ENCODE results near the gene C17orf113. TPM values are rescaled to one million over a fixed set of nuclear protein-coding genes. Genes with fewer than 3 reads are reported as not detected.

The C17orf113 gene
- total and polyA plus RNA-seq, 2 of the 13 experiments (the other 11 are each of a cell fraction or from before 2014, with no cell fraction given) = 0.87 to 1.1 TPM

- TF ChIP-seq ZNF558 (CRISPR knock-in tag; IDR thresholded peaks at IDR 0.05; ENCODE audit: borderline replicate concordance) = no peak
- 0 out of 2 replicates have a peak, but pooled peaks have one; percentile 54 for TF ChIP-seq SMAD3 (CRISPR knock-in tag; IDR thresholded peaks at IDR 0.05)
- no peak for TF ChIP-seq POLR2AphosphoS5 (IDR thresholded peaks at IDR 0.05; ENCODE audit: low read depth, low read length)
- TF ChIP-seq ZNF841 (CRISPR knock-in tag; IDR thresholded peaks at IDR 0.05; ENCODE audit: borderline replicate concordance) = no peak
- no peak for TF ChIP-seq SMC3 (IDR thresholded peaks at IDR 0.05; ENCODE audit: low read length)
- no peak for TF ChIP-seq ZNF343 (CRISPR knock-in tag; IDR thresholded peaks at IDR 0.05)
- peak; percentile 54 for TF ChIP-seq HOXA5 (CRISPR knock-in tag; IDR thresholded peaks at IDR 0.05)
- TF ChIP-seq ADNP (CRISPR knock-in tag; IDR thresholded peaks at IDR 0.05) = peak; percentile 95
- no peak for TF ChIP-seq ZNF136 (CRISPR knock-in tag; IDR thresholded peaks at IDR 0.05; ENCODE audit: low read depth)
- TF ChIP-seq KLF9 (CRISPR knock-in tag; IDR thresholded peaks at IDR 0.05; ENCODE audit: low read depth) = no peak
- no peak for TF ChIP-seq NR1H2 (CRISPR knock-in tag; IDR thresholded peaks at IDR 0.05; ENCODE audit: borderline replicate concordance, low read depth)
- no peak; the same call in 1 of the 2 replicates for TF ChIP-seq E2F1 (CRISPR knock-in tag; IDR thresholded peaks at IDR 0.05)
- TF ChIP-seq THYN1 (CRISPR knock-in tag; IDR thresholded peaks at IDR 0.05; ENCODE audit: borderline replicate concordance, low read depth) = no peak
- TF ChIP-seq GATAD2A (CRISPR knock-in tag; IDR thresholded peaks at IDR 0.05) = peak; percentile 93
- no peak for TF ChIP-seq DRAP1 (CRISPR knock-in tag; IDR thresholded peaks at IDR 0.05)
- 0 out of 2 replicates have a peak, but pooled peaks have one; percentile 24 for TF ChIP-seq ZNF639 (CRISPR knock-in tag; conservative IDR thresholded peaks at IDR 0.05)
- TF ChIP-seq ZNF574 (CRISPR knock-in tag; IDR thresholded peaks at IDR 0.05) = peak; percentile 51; the same call in 1 of the 2 replicates
- TF ChIP-seq ZBED4 (CRISPR knock-in tag; IDR thresholded peaks at IDR 0.05; ENCODE audit: borderline replicate concordance) = no peak
- TF ChIP-seq PAX8 (CRISPR knock-in tag; IDR thresholded peaks at IDR 0.05; ENCODE audit: borderline replicate concordance) = no peak
- 0 out of 2 replicates have a peak, but pooled peaks have one; percentile 11 for TF ChIP-seq RARA (CRISPR knock-in tag; IDR thresholded peaks at IDR 0.05)
These were observed 37.6 kb upstream of the C17orf113 start (continued) for GRCh38 chr17:42087736-42088705.

Measured in HepG2 (cell line).